Mesodermal cell (in vitro differentiated cells): Measurements from ENCODE around the gene OR2H1.

Experiments
- H3K27ac ChIP-seq: 2 replicates; pipeline ENCODE4 v1.7.0; 2013; ENCODE audit warnings: mild to moderate bottlenecking, low read depth, low read length, moderate library complexity; ENCODE audit not compliant: severe bottlenecking
- H3K36me3 ChIP-seq: 2 replicates; pipeline ENCODE4 v1.7.1; 2013; ENCODE audit warnings: mild to moderate bottlenecking, low read length, moderate library complexity; ENCODE audit not compliant: control insufficient read depth, insufficient read depth
- H3K4me1 ChIP-seq: one replicate; pipeline ENCODE4 v1.7.1; 2013; ENCODE audit warnings: mild to moderate bottlenecking, low read length; ENCODE audit not compliant: insufficient read depth, control insufficient read depth, poor library complexity, severe bottlenecking
- H3K4me3 ChIP-seq: 2 replicates; pipeline ENCODE4 v1.7.0; 2013; ENCODE audit warnings: low read length, control low read depth, mild to moderate bottlenecking; ENCODE audit not compliant: insufficient read depth, poor library complexity, severe bottlenecking; ENCODE audit errors: extremely low read depth
- H3K9me3 ChIP-seq: 2 replicates; pipeline ENCODE4 v1.7.1; 2013; ENCODE audit warnings: mild to moderate bottlenecking, low read length, moderate library complexity; ENCODE audit not compliant: control insufficient read depth
- WGBS, 2 experiments: methylation state at CpG; one replicate each; pipeline ENCODE4 v1.1.5; 2013; ENCODE audit warnings: missing lambda C conversion rate in 2 of 2; ENCODE audit not compliant: insufficient coverage in 2 of 2; 5-methylcytosine and 5-hydroxymethylcytosine counted together

Gene OR2H1

DNA sequence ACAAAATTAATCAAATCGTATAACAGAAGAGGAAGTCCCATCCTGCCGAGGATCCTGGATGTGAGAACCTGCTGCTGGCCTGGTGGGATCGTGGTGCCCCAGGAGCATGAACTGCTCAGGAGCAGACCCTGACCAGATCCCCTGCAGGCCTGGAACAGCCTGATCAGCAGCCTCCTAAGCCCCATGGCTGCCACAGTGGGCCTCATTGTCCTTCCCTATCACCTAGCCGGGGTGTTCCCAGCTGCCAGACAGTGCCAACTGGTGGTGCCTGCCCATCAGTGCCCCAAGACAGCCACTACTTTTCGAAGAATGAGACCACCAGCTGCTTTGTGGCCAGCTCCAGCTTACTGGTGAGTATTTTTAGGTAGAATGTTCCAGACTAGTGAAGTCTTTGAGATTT is 50.4 kb downstream of the OR2H1 start:
- no peak overlapping the region for H3K27ac ChIP-seq
- no peaks in the 10 kb centered on the region for H3K4me1 ChIP-seq
- no peaks in the 10 kb centered on the region for H3K36me3 ChIP-seq
- WGBS, 2 experiments: 89 to 94% methylated on average over 5 of the region's 5 CpGs
- no peak overlapping the region for H3K4me3 ChIP-seq
- no peaks in the 10 kb centered on the region for H3K9me3 ChIP-seq

- Histone ChIP-seq H3K4me1 (no peaks in the 10 kb centered on the region), H3K9me3 (no peaks in the 10 kb centered on the region), H3K36me3 (no peaks in the 10 kb centered on the region), H3K4me3 (no peak overlapping the region), H3K27ac (no peak overlapping the region)
- 70 to 76% methylated on average over 5 of the region's 6 CpGs for WGBS, 2 experiments
Observed at GRCh38 chr6:29509239-29509638, 52.3 kb downstream of the OR2H1 start.

DNA sequence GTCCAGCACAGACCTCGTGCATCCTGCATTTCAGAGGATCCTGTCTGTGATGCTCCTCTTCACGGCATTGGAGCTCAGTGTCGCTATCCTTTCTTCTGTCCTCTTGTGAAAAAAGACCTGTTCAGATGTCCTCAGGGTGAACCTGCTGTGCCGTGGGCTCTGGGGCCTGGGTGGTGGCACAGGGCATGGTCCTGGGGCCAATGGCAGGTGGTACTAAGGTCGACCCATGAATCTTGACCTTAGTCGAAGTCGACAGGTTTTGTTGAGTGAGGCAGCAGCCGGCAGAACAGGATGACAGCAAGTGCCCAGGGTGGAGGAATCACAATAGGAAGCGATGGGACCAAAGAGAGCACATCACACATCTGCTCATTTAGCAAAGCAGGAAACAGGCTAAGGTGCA is 52.8 kb downstream of the OR2H1 start:
- no peak overlapping the region for H3K27ac ChIP-seq
- no peaks in the 10 kb centered on the region for H3K9me3 ChIP-seq
- no peaks in the 10 kb centered on the region for H3K36me3 ChIP-seq
- H3K4me3 ChIP-seq: no peak overlapping the region
- H3K4me1 ChIP-seq: no peaks in the 10 kb centered on the region
- 83 to 86% methylated on average over 9 of the region's 9 CpGs for WGBS, 2 experiments

- 50 to 83% methylated on average over 1 to 2 of the region's 4 CpGs for WGBS, 2 experiments
- H3K9me3 ChIP-seq: no peaks in the 10 kb centered on the region
- no peak overlapping the region for H3K27ac ChIP-seq
- H3K36me3 ChIP-seq: no peaks in the 10 kb centered on the region
- no peaks in the 10 kb centered on the region for H3K4me1 ChIP-seq
- no peak overlapping the region for H3K4me3 ChIP-seq
Observed at GRCh38 chr6:29510202-29510601, 53.2 kb downstream of the OR2H1 start.

GRCh38 chr6:29510746-29511300 is 53.9 kb downstream of the OR2H1 start:
- Histone ChIP-seq H3K9me3 (no peaks in the 10 kb centered on the region), H3K4me3 (no peak overlapping the region), H3K36me3 (no peaks in the 10 kb centered on the region), H3K27ac (no peak overlapping the region), H3K4me1 (no peaks in the 10 kb centered on the region)
- WGBS, 2 experiments: 81 to 83% methylated on average over 1 to 2 of the region's 2 CpGs
